NCI-H446 treated with DMSO at 0.1 percent for 48 hours (cell line): Measurements from ENCODE around the gene TBL1X.
"Not testable (repeated sequence)": the region's sequence is repeated elsewhere in the genome, so short reads cannot be mapped to it uniquely, and the experiment has no call there.

ENCODE experiments used
- DNase-seq: peaks from one replicate; lab custom pipeline; 2025; lab: John Stamatoyannopoulos, UW

Gene TBL1X

DNA sequence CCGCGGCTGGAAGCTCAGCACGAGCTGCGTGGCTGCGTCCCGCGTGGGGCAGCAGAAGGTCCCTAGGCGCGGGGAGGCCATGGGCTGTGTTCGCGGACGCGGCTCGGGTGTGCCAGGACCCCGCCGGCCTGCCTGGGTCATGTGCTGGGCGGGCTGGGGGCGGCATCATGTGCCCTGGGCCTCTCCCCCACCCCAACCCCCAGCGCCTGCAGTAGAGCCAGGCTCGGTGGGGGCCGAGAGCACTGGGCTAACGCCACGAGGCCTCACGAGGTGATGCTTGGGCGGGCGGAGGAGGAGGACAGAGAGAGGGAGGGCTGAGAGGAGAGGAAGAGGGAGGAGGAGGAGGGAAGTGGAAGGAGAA, 300.9 kb downstream of the TBL1X start, which contains the start of gene GPR143:
TSS of gene GPR143 (minus strand) at position 111 of the 361 bp plus-strand sequence. CDS start at position 81, 30 bp downstream.
- no peak for DNase-seq

- DNase-seq: no peak
Observed at GRCh38 chrX:9767375-9767774, 302.5 kb downstream of the TBL1X start.

DNA sequence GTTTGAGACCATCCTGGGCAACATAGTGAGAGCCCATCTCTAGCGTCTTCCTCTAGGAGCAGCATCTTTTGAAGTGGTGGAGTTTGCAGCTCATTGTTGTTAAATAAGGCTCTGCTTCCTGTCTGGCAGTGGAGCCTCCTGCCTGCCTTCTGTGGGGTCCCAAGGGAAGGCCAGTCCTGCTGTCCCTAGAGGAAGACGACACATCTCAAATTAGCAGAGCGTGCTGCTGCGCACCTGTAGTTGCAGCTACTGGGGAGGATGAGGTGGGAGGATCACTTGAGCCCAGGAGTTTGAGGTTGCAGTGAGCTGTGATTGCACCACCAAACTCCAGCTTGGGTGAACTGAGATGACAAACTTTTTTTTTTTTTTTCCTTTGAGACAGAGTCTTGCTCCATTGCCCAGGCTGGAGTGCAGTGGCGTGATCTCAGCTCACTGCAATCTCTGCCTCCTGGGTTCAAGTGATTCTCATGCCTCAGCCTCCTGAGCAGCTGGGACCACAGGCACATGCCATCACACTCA, 303.5 kb downstream of the TBL1X start:
- DNase-seq: not testable (repeated sequence)

DNA sequence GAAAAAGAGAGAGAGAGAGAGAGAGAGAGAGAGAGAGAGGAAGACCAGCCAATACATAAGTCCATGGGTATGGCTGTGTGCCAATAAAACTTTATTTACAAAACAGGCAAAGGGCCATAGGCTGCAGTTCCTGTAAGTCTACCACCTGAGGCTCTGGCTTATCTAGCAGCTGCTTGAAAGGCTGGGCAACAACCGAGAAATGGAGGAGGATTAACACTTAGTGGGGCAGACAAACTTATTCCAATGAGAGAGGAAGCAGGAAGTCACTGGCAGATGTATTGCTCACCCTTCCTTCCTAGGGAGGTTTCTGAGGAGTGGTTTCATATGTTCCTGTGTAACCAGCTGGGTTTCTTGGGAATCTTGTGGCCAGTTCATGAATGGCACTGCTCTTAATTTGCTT, 305.5 kb downstream of the TBL1X start:
- DNase-seq: no peak

DNA sequence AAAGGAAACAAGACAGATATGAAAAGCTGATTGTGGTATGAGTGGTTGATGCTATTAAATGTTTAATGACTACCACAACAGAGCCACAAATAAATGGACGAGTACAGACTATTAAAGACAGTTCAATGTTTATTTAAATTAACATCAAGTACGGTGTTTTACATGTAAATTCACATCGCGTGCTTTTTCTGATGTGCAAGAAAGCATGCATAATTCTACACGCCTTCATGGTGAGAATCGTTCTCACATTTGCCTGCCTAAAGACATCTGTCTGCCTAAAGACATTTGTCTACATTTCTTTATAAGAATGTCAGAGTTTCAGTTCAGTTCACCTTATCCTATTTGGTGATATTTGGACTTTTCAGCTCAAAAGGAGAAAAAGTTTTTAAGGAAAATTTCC, 308.1 kb downstream of the TBL1X start:
- DNase-seq: no peak

GRCh38 chrX:9775930-9776329, 311.1 kb downstream of the TBL1X start:
- no peak for DNase-seq

DNA sequence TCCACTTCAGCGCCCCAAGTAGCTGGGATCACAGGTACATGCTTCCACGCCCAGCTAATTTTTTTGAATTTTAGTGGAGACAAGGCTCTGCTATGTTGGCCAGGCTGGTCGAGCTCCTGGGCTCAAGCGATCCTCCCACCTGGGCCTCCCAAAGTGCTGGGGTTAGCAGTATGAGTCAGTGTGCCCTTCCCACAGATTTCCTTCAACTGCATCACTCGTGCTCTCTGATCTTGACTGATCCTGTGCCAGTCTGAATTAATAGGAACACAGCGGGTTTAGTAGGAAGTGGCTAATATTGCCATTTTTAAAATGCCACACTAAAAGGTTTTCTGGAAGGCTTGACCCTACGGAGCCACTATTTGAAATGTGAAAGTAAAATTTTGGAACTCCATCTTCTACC, 317.1 kb downstream of the TBL1X start:
- no peak for DNase-seq

- DNase-seq: no peak
Observed at GRCh38 chrX:9784332-9784731, 319.5 kb downstream of the TBL1X start.

DNA sequence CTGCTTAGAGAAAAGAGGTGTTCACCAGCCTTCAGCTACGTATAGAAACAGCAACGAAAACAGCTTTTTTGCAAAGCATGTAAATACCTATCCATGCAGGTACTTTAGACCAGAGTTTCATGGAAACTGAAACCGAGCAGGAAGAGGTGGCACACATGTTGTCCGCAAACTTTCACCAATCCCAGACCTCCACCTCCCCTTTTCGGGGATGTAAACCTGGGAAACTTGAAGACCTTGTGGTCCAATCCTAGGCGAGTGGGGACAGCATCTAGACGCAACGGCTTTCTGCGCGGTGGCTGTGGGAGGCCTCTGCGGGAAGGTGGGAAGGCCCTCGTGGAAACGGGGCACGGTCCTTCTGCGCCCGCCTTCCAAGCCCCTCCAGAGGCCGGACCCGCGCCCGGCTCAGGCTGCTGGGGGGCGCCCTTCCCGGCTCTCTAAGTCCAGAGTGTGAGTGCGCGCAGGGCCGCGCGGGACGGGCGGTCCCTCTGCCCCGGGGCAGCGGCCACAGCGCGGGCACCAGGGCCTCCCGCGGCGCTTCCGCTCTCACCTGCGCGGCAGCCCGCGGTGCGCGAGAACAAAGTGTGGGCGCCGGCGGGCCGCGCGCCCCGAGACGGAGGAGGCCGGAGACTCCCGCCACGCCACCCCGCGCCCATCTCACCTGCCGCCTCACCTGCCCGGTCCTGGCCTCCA, 320.5 kb downstream of the TBL1X start:
- DNase-seq: no peak

DNA sequence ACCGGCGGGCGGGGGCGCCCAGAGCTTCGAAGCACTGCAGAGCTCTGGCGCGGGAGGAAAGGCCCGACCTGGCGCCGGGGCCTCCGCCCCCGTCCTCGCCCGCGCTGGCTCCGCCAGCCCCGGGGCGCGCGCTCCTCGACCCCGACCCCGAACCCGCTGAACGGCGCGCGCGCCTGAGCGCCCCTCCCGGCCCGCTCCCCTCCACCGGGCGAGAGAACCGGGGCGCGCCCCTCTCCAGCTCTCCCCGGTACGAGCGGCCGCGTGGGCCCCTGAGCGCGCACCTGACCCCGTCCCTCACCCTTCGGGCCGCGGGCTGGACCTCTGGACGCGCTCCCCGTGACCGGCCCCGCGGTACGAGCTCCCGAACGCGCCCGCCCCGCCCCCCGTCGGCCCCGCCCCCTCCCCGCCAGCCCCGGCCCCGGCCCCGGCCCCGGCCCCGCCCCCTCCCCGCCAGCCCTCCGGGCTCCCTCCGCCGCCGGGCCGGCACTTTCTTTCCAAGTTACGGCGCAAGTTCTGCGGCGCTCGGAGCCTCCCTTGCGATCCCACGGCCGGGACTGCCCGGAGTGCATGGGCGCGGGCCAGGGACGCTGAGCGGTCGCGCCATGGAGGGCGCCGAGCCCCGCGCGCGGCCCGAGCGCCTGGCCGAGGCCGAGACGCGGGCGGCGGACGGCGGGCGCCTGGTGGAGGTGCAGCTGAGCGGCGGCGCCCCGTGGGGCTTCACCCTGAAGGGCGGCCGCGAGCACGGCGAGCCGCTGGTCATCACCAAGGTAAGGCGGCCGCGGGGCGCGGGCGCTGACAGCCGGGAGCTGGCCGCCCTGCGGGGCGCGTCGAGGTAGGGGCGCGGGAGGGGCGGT, 321.3 kb downstream of the TBL1X start, which contains the start of gene SHROOM2:
TSS of gene SHROOM2 (plus strand) at position 486 of the 854 bp plus-strand sequence. CDS start at position 603, 117 bp downstream.
- no peak for DNase-seq

DNA sequence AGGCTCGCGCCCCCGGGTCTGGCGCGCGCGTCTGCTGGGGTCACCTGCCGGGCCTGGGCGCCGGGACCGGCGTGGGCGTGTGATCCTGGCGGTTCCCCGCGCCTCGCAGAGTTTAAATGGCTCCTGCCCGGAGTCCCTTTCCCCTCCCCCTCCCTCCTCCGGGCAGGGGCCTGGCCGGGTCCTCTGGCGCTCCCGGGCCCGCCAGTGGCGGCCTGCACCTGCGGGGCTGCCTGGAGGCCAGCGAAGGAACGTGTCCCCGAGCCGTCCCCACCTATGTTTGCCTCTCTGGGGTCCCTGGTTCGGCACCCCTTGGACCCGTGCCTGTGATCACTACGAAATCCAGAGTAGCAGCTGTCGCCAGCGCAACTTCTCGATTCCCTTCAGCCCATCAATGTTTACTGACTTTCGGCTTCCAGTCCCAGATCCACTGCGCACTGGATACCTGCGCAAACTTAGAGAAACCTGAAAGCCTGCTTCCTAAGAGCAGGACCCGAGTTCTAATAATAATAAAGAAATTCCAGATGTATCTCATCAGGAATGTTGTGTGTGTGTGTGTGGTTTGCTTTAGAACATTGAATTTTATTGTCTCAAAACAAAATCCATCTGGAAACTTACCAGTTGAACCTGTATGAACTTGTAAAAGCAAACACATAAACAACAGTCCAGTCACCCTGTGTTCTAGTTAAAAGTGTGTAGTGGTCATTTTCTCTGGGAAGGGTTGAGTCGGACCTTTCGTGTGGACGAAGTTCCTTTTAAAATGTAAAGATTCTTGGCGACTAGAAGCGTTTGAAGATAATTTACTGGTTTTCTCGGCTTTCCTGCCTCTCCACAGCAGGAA, 322.2 kb downstream of the TBL1X start:
- no peak for DNase-seq

DNA sequence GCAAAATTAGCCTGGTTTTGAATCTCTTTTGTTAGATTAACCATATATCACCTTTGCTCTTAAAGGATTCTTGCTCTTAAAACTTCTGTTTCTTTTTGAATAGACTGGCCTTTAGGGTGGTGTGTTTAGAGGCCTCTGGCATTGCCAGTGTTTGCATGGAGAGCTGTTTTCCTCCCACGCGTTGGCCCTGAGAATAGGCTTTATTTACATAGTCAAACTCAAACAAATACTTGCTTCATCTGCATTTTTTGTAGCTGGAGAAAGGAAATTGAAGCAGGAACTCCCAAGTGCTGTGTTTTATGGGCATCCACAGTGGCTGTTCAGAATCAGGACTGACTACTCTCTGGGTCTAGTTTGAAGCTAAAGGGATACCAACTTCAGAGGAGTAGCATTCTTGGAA, 324.1 kb downstream of the TBL1X start:
- DNase-seq: no peak

DNA sequence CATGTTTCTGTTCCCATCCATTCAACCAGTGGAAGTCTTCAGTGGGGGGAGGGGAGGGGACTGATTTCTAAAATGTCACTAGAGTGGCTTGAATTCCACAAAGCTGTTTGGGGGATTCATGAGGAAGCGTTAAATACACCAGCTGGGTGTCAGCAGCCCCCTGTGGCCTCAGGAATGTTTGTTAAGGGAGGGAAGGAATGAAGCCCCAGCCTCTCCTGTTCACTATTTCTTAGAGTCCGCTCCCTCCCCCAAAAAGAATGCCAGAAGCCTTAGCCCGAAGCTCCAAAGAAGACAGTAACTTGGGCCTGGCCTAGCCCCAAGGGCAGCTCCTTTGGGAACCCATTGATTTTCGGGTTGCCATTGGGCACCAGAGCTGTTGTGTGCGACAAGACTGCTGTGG, 324.7 kb downstream of the TBL1X start:
- DNase-seq: no peak
